ENCODE measurements around the gene MCC.

MCC gene

DNA sequence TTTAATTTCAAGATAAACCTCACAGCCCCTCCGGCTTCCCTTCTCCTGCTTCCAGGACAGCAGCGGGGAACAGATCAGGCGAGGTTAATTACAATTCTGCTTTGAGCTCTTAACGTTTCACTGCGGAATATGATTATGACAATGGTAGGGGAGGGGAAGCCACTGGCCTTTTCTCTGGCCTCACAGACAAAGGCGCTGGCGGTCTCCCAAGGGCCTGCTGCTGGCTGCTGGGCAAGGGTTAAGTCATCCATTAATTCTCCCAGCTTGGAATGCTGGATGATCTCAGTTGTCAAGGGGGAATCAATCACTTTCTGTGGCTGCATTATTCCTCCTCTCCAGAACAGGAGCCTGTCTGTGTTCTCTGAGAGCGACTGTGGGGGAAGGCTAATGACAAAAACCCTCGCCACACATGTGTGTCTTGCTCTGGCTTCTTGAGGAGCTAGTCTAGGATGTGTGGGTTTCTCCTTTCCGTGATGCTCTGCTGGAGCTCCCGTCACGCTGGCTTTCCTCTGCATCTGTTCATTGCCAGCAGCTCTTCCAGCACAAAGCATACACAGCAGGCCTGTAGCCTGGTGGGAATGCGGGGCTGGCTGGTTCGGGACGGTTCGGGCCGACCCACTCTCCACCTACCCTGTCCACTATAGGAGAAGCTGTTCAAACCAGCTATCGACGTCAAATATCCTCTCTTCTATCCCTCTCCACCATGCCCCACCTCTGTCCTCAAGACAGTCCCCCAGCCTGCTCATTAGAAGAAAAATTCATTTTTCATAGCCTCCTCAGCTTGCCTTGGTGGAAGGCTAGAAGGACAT lies 428.8 kb downstream of the MCC start:
- peak; percentile 97 for DNase-seq (ENCODE audit: low spot score)

DNA sequence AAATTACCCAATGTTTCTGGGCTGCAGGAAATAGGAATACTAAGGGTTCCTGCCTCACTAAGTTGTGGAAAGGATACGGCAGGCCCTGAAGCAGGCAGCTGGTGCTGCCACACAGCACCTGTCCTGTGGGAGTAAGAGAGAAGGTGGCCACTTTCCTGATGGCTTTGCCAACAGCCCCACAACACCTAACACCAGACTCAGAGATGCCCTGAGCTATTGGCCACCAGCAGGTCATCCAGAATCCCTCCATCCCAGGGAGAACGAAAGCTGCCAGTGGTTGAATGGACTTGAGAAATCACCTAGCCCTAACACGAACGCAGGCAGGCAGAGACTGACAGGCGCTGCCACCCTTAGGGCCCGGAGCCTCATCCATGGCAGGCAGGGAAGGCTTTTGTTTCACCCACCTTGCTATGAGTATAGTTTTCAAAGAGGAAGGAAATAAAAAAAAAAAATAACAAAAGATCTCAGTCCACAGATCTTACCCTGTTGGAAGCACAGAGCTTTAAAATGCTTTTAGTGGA lies 429.5 kb downstream of the MCC start:
- DNase-seq (ENCODE audit: low spot score): no peak

DNA sequence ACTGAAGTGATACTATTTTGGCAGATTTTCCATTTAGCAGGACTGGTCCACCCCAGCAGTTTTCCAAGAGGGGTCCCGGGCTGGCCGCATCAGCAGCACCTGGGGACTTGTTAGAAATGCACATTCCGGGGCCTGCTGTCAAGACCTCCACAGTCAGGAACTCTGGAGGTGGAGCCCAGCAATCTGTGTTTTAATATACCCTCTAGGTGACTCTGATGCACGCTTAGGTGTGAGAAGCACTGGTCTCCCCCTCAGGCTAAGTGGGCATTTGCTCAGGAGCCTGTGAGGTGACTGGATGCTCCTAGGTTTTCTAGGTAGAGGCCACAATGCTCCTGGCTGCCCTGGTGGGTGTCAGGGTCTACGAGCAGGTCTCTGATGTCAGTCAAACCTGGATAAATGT lies 430.0 kb downstream of the MCC start:
- DNase-seq (ENCODE audit: low spot score): no peak

DNA sequence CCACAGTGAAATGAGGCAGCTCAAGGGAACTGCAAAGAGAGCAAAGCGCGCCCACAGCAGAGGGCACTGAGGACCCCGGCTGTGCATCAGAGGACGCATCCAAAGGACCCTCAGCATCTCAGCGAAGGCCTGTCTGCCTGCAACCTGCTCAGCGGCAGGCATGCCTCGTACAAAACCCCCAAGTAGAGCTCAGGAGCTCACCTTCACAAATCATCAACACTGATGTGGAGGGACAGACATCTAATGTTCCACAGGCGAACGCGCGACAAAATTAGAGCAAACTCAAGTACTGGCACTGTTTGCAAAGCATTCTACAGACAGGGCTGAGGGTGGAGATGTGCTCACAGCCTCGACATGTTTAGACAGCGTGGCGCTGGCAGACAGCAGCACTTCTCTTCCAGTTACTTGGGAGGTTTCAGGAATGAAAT lies 430.7 kb downstream of the MCC start:
- DNase-seq (ENCODE audit: low spot score): no peak

DNA sequence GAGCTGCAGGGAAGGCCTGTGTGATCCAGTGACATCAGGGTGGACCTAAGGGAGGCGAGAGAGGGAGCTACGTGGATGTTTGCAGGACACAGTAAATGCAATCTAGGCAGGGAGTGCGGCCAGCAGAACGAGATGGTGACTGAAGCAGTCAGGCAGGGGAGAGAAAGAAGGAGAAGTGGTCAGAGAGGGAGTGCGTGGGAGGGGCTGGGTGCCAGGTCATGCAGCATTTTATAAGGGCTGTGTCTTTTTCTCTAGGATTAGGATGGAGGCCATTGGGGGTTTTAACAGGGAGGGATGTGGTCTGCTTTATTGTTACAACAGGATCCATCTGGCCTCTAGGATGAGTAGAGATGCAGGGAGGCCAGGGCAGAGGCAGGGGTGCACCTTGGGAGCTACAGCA lies 431.3 kb downstream of the MCC start:
- no peak for DNase-seq (ENCODE audit: low spot score)

DNA sequence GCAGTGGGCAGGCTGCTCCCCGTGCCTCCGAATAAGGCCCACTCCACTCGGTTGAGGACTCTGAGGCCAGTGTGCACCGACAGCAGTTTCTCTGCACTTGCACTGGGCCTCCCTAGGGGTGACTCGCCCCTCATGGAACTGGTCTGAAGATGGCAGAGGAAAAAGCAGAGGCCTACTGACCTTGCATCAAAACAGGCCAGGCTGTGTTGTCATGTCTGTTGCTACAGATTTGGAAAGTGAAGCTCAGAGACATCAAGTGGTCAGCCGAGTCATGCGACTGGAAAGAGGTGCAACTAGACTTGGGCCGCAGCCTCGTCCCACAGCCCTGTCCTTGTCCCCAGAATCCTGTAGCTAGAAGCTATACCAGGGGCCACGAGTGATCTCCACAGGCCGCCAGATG lies 433.4 kb downstream of the MCC start:
- DNase-seq (ENCODE audit: low spot score): no peak

DNA sequence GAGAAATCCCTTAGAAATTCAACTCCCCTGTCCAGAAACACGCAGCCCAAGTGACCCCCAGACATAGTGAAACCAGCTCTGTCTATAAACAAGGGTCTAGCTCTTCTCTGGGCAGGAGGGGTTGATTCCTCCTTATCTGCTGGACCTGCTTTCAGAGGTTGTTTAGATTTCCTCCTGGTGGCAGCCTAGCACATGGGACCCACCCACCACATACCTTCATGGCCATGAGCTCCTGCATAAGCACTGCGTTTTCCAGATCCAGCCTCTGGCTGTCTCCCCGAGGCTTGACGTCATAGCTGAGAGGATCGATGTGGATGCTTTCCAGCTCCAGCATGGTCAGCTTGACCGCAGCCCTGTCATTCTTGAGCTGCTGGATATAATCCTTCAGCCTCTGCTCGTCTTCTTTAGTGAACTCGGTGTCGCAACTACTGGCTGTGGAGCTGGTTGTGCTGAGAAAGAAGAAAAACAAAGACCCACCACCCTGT lies 434.7 kb downstream of the MCC start:
- DNase-seq (ENCODE audit: low spot score): no peak

DNA sequence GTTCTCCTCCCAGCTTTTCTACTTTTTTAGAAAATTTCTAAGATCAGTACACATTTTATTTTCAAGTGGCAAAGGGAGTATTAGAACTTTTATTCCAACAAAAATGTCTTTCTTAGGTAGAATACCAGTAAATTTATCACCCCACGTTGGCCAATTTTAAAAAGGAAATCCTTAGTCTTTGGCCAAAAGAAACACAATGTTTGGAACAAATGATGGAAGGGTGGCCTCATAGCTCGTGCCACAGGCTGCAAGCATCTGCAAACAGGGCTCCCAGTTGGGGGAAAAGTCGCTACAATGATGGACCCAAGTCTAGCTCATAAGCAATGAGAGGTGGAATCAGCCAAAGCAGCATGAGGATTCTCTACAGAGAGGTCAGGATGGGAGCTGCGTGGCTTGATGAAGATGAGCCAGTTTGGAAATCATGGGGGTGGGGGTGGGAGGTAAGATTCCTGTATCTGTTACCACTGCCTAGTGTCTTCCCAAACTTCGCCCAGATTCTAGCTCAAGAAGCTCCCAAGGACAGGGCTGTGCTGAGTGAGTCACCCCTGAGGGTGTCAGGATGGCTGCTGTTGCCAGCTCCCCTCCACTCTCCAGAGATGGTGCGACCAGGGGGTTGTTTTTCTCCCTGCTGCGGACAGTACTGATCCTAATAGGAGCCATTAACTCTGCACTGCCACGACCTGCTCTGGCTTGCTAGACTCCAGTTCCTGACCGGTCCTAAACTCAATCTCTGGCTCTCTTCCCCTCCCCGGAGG lies 436.0 kb downstream of the MCC start:
- DNase-seq (ENCODE audit: low spot score): no peak

DNA sequence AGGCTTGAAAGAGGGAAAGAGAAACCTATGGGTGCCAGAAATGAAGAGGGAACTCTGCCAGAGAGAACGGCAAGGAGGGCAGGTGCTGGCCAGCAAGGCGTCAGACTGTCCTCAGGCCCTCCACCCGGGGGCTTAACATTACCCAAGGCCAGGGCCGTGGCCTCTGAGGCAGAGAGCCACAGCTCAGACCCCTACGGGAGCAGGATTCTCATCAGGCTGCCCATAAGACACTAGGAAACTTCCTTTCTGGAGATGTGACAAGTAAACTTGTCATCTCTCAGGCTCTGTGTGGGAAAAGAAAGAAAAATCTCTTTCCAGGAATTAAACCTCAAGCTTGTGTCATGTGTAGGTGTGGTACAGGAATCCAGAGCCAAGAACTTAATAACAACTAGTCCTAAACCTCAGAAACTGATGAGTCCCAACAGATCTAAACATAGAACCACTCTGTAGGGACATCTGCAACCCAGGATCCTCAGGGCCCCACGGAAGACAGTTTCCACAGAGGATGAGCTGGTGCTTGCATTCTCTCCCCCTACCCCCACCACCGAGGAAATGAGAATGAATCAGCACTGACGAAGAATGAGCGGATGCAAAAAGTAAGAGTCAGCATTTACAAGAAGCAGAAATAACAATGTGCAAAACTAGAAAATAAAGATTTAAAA lies 437.4 kb downstream of the MCC start:
- no peak for DNase-seq (ENCODE audit: low spot score)

DNA sequence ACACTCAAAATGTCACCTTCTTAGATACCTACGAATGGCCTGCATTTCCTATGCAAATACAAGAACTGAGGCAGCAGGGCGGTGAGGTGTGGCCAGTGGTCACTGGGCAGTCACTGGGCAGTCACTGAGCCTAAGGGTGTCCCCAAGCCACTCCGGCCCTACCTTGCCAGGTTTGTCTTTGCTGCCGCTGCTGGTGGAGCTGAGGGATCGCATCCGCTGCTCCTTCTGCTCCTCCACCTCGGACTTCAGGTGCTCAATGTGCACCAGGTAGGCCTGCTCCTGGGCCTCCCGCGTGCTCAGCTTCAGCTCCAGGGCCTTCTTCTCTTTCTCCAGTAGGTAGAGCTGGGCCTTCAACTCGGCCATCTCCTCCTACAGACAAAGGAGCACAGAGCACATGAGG lies 439.3 kb downstream of the MCC start:
- DNase-seq (ENCODE audit: low spot score): no peak

DNA sequence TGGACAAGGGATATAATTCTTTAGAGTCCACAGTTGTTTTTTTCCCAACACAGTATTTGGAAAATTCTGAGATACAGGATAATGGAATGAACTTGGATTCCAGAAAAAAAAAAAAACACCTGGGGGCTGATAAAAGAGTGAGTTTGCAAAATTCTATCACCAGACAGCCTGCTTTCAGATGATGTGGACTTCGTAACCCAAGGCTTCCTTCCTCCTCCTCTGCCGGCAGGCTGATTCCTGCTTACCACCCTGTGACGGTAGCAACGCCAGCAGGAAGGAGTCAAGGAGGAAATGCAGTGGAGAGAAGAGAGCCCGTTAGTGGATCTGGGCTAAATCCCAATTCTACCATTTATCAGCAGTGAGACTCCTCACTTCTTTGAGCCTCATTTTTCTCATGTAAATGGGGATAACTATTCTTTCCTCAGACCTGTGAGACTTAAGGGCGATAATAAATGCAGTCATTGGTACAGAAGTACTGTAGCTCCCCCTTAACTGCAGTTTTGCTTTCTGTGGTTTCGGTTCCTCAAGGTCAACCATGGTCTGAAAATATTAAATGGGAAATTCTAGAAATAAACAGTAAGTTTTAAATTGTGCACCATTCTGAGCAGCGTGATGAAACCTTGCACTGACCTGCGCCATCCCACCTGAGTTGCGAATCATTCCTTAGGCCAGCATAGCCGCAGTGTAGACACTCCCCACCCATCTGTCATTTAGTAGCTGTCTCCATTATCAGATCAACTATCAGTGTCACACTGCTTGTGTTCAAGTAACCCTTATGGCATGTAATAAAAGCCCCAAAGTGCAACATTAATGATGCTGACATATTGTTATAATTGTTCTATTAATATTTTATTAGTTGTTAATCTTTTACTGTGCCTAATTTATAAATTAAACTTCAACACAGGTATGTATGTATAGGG lies 440.3 kb downstream of the MCC start:
- DNase-seq (ENCODE audit: low spot score): no peak

DNA sequence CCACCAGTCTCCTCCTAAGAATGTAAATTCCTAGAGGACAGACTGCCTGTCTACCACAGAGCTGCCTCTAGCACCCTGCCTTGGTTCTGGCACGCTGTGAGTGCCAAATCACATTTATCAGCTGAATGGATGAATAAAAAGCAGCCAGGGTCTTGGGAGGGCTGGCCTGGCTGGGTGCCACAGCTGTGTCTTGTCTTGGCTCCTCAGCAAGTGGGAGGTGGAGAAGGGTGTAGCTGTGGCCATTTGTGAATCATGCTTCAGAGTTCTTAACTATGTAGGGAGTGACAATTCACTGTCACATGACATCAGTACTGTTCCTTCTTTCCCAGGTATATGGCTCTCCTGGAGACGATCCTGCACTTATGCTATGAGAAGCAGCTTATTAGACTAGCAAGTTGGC lies 441.0 kb downstream of the MCC start:
- DNase-seq (ENCODE audit: low spot score): no peak

DNA sequence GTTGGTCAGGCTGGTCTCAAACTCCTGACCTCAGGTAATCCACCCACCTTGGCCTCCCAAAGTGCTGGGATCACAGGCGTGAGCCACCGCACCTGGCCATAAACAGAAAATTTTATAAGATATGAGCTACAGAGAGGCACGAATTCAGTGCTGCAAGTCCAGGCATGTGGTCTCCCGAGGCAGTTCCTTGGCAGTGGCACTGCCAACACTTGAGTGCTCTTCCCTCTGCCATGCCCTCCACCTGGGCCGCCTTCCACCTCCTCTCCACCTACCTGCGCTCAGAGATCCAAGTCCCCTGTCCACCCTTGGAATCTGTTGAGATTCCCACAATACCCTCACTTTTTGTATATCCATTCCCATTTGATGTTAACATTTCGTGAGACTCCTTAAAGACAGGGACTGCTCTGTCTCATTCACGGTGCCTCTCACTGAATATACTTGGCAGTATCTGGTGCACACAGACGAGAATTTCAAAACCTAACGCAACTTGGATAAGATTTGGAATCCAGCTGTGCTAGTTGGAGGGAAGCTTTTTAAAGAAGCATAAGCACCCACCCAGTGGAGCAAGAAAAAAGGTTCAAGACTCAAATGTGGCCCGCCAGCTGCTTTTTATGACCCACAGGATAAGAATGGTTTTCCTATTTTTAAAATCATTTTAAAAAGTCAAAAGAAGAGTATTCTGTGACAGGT lies 443.3 kb downstream of the MCC start:
- no peak for DNase-seq (ENCODE audit: low spot score)

DNA sequence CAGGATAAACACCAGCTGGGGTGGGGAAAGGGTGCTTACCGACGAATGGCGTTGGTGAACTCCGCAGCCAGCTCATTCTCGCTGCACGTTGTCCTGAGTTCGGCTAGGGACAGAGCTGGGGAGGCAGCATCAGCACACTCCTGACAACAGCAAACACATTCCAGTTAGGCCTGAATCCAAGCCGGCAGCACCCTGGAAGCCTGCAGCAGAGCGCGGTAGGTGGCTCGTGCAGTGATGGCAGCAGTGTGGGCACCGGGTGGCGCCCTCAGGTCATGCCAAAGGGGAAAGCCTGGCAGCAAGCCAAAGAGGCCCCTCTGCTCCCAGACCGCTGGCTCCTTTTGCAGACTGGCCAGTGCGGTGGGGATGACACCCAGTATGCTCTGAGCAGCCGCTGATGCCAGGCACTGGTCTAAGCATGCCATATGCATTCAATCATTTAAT lies 444.7 kb downstream of the MCC start:
- DNase-seq (ENCODE audit: low spot score): peak; percentile 33

DNA sequence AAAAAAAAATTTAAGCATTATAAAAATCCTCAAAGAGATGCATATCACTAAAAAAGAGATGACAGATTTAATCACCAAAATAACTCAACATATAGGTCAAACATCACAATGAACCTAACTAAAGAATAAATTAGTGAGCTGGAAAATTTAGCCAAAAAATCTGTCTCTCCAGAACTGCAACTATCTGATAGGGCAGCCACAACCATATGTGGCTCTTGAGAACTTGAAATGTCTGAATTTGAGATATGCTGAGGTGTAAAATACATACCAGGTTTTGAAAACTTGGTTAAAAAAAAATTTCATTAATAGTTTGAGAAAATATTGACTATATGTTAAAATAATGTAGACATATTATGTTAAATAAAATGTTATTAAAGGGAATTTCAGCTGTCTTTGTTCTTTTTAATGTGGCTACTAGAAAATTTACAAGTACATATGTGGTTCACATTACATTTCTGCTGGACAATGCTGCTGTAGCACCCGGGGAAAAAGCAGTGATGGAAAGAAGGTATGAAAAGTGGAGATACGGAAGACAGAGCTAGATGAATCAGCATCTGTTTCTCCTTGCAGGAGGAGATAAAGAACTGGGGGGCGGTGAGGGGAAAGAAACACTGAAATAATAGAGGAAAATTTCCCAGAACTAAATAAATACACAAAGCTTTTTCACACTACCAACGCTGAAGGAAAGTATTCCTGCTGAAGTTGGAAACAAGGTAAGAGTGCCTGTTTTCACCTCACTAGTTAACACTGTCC lies 445.6 kb downstream of the MCC start:
- DNase-seq (ENCODE audit: low spot score): no peak

DNA sequence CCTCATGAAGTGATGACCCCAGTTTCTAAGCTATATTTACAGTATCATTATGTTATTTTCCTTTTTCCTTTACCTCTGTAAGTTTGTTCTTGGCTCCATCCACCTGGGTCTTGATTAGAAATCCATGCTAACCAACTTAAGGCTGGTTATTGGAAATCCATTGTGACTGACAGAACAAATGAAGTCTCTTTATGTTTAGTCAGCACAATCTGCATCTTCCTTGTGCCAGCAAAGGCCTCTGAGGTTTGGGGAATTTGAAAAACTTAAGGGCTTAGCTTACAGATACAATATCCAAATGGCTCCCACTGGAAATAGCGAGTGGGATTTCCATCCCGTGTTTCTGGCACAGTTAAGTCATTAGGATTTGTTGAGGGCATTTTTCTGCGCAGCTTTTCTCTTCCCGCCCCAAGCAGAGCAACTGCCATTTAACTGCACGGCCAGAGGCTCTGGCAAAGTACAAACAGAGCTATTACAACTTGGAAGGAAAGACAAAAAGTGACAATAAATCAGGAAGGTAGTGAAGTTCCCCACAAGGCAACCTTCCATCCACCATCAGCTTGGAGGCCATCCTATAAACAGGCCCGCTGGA lies 447.5 kb downstream of the MCC start:
- DNase-seq (ENCODE audit: low spot score): no peak

DNA sequence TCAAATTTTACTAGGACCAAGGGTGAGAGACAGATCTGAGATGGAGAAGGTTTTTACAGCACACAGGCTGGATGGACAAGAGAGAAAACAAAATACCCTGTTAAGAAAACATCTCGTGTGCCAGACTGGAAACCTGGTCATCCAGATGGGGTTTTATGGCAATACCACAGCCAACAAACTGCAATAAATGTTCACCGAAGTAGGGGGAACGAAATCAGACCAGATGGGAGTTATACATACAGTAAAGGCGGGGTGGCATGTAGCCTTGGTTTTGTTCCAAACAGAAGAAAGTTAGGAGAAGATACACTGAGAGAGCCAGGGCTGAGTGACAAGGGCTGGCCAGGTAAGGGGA lies 448.3 kb downstream of the MCC start:
- DNase-seq (ENCODE audit: low spot score): no peak

DNA sequence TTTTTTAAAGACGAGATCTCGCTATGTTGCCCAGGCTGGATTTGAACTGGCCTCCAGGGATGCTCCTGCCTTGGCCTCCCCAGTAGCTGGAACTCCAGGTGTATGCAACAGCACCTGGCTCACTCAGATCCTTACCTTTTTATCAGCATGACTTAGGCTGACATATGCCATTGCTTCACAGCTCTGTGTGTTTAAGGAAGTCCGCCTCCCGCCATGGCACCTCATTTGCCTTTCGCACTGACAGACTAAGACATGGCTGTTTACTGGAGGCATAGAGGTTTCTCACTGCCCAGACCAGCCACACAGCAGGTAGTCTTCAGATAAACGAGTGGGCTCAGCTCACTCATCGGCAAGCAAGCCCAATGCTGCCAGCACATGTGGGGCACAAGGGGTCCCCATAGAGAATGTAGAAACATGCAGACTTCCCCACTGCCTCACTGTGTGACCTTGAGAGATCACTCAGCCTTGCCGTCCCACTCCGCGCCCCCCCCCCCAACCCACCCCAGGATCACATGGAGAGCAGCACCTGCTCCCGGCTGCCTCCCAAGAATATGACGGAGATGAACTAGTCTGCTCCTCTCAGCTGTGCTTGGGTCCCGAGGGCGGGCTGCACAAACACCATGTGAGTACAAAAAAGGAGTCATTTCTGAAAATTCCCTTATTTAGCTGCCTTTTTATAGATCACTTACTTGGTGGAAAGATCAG lies 448.9 kb downstream of the MCC start:
- DNase-seq (ENCODE audit: low spot score): no peak

DNA sequence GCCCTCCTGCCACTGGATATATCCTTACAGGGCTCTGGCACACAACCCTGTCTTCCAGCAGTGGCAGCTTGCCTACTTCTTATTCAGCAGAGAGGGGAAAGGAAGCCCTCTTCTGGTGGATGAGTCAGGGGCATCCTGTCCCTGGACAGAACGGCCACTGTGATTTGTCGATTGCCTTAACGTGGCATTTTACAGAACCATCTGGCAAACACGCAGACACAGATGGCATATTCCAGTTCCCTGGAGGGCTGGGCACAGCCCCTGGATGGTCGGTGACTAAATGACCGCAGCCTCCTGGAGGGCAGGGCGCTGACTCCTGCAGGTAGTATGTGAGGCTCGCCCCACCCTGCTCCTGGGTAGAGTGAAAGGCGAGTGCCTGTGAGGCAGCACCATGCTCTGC lies 449.5 kb downstream of the MCC start:
- DNase-seq (ENCODE audit: low spot score): no peak
